Upper lobe of right lung (tissue), 1 donor: ENCODE results near the gene E2F2. TPM values are rescaled to one million over a fixed set of nuclear protein-coding genes. Genes with fewer than 3 reads are reported as not detected.

Experiments used
- ATAC-seq: fragments of 200-7000 bp; cut with Tn5 transposase; one replicate; pipeline ENCODE4 v1.9.1; 2020; ENCODE audit warnings: mild to moderate bottlenecking, moderate library complexity
- DNase-seq: peaks from one replicate; pipeline ENCODE4 v3.0.0-alpha.2; 2020
- H3K27ac ChIP-seq: fragments of 200-600 bp; one replicate; pipeline ENCODE4 v1.8.0; 2022
- H3K27me3 ChIP-seq: fragments of 200-600 bp; one replicate; pipeline ENCODE4 v1.8.0; 2022; ENCODE audit warnings: mild to moderate bottlenecking
- H3K36me3 ChIP-seq: fragments of 200-600 bp; one replicate; pipeline ENCODE4 v1.8.0; 2022
- H3K4me1 ChIP-seq: fragments of 200-600 bp; one replicate; pipeline ENCODE4 v1.8.0; 2022
- H3K4me3 ChIP-seq: fragments of 200-600 bp; one replicate; pipeline ENCODE4 v1.8.0; 2022; ENCODE audit warnings: mild to moderate bottlenecking
- H3K9me3 ChIP-seq: fragments of 200-600 bp; one replicate; pipeline ENCODE4 v1.8.0; 2022
- intact Hi-C: fragments of 100-400 bp; cut with DNase I; formaldehyde crosslinking; loops from one replicate; pipeline ENCODE4 v1.11.0; 2022
- total RNA-seq: library from RNA; stranded (reverse); fragmentation: NEBNext Ultra II Directional; extraction: Animal tissue kit (Norgen Biotek cat#: 25700); gene quantifications from one replicate; pipeline ENCODE4 v1.2.1, GENCODE V29; 2021
- TF ChIP-seq, protein P1 (sequence below): fragments of 200-600 bp; IDR thresholded peaks from one replicate; pipeline ENCODE4 v1.8.0; 2022; ENCODE audit warnings: antibody characterized with exemption
- donor health status: DM: no; HTN: yes; CAD: no; lungs with severe emphysema.

Gene E2F2
- total RNA-seq, 1 donor from 2014 or later = 0.32 TPM

DNA sequence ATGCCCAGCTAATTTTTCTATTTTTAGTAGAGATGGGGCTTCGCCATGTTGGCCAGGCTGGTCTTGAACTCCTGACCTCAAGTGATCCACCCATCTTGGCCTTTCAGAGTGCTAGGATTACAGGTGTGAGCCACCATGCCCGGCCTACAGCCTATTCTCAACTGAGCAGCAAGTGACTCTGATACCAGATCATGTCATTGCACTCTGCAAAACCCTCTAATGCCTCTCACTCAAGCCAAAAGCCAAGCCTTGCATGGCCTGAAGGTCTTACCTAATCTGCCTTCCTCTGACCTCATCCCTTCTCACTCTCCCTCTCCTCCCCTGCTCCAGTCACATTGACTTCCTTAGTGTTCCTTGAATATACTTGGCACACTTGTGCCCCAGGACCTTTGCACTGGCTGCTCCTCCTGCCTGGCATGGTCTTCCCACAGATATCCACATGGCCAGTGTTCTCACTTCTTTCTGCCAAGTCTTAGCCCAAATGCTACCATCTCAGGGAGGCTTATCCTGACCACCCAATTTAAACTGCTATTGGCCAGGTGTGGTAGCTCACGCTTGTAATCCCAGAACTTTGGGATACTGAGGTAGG, 38.8 kb downstream of the E2F2 start:
- H3K27ac ChIP-seq = no peak overlapping the region
- intact Hi-C loops = no loop called here
- no peak overlapping the region for H3K4me3 ChIP-seq
- TF ChIP-seq, protein P1, sequence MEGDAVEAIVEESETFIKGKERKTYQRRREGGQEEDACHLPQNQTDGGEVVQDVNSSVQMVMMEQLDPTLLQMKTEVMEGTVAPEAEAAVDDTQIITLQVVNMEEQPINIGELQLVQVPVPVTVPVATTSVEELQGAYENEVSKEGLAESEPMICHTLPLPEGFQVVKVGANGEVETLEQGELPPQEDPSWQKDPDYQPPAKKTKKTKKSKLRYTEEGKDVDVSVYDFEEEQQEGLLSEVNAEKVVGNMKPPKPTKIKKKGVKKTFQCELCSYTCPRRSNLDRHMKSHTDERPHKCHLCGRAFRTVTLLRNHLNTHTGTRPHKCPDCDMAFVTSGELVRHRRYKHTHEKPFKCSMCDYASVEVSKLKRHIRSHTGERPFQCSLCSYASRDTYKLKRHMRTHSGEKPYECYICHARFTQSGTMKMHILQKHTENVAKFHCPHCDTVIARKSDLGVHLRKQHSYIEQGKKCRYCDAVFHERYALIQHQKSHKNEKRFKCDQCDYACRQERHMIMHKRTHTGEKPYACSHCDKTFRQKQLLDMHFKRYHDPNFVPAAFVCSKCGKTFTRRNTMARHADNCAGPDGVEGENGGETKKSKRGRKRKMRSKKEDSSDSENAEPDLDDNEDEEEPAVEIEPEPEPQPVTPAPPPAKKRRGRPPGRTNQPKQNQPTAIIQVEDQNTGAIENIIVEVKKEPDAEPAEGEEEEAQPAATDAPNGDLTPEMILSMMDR = no peak
- no peak for DNase-seq
- H3K4me1 ChIP-seq = peaks cover 1% of the 10 kb centered on the region
- no peaks in the 10 kb centered on the region for H3K36me3 ChIP-seq
- ATAC-seq = no peak
- H3K27me3 ChIP-seq = no peaks in the 10 kb centered on the region
- no peaks in the 10 kb centered on the region for H3K9me3 ChIP-seq

DNA sequence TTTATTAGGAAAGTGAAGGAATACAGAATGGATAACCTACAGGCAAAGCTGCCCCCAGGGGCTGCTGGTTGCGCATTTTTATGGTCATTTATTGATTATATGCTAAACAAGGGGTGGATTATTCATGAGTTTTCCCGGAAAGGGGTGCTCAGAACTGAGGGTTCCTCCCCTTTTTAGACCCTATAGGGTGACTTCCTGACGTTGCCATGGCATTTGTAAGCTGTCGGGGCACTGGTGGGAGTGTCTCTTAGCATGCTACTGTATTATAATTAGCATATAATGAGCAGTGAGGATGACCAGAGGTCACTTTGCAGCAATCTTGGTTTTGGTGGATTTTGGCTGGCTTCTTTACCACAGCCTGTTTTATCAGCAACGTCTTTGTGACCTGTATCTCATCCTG, 41.2 kb downstream of the E2F2 start:
- TF ChIP-seq, protein P1 = no peak
- Histone ChIP-seq H3K4me3 (no peak overlapping the region), H3K27ac (no peak overlapping the region), H3K9me3 (no peaks in the 10 kb centered on the region), H3K4me1 (peaks cover 1% of the 10 kb centered on the region), H3K27me3 (no peaks in the 10 kb centered on the region), H3K36me3 (no peaks in the 10 kb centered on the region)
- DNase-seq = no peak
- no peak for ATAC-seq
- intact Hi-C loops = no loop called here

DNA sequence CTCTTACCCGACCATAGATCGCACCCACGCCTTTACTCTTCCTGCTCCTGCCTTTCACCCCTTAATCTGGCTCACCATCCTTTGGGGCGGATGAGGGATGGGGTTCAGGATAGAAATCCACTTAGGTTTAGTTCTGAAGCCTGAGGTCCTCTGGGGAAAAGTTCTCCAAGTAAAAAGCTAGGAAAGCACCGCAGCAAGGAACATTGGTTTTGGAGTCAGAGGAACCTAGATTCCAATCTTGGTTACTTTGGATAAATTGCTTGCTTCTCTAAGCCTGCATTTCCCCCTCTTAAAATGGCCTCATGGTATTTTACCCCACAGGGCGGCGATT, 46.1 kb downstream of the E2F2 start:
- TF ChIP-seq, protein P1 = no peak
- ATAC-seq (no peak), DNase-seq (no peak)
- Histone ChIP-seq H3K36me3 (no peaks in the 10 kb centered on the region), H3K4me3 (peak overlapping the region; percentile 72), H3K27ac (no peak overlapping the region), H3K4me1 (peaks cover 8% of the 10 kb centered on the region), H3K27me3 (no peaks in the 10 kb centered on the region), H3K9me3 (no peaks in the 10 kb centered on the region)
- intact Hi-C loops = no loop called here

DNA sequence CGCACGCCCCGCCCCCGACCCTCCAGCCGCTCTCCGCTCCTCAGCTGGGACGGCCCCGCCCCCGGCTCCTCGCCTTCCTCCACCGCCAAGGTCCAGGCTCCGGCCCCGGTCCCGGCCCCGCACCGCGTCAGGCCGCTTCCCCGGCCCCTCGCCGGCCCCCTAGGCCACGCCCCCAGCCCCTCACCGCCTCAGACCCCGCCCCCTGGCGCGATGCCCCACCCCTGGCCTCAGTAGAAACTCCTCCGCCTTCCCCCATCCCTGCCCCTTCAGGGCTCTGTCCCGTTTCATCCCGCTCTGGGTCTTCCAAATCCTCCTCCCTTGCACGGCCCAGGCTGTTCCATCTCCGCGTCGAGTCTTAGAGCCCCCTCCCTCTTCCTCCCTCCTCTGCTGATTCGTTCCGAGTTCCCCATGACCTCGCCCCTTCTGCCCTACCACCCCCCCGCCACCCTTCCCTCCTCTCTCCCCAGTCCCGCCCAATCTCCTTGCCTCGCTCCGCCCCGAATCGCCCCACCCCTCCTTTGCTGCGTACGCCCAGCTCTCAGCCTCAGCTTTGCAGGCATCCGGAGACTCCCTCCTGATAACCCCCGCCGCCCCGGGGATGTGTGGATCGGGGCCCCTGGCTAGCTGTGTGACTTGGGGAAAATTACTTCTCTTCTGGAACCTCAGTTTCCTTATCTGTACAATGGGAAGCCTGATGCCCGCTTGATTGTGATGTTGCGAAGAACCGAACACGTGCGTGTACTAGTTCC, 46.6 kb downstream of the E2F2 start:
- Histone ChIP-seq H3K27ac (peak overlapping the region; percentile 77), H3K9me3 (no peaks in the 10 kb centered on the region), H3K27me3 (no peaks in the 10 kb centered on the region), H3K36me3 (no peaks in the 10 kb centered on the region), H3K4me1 (peaks cover 12% of the 10 kb centered on the region), H3K4me3 (peak overlapping the region; percentile 72)
- TF ChIP-seq, protein P1 = no peak
- peak; percentile 96 for DNase-seq
- ATAC-seq = peak; percentile 94
- intact Hi-C loops = no loop called here

DNA sequence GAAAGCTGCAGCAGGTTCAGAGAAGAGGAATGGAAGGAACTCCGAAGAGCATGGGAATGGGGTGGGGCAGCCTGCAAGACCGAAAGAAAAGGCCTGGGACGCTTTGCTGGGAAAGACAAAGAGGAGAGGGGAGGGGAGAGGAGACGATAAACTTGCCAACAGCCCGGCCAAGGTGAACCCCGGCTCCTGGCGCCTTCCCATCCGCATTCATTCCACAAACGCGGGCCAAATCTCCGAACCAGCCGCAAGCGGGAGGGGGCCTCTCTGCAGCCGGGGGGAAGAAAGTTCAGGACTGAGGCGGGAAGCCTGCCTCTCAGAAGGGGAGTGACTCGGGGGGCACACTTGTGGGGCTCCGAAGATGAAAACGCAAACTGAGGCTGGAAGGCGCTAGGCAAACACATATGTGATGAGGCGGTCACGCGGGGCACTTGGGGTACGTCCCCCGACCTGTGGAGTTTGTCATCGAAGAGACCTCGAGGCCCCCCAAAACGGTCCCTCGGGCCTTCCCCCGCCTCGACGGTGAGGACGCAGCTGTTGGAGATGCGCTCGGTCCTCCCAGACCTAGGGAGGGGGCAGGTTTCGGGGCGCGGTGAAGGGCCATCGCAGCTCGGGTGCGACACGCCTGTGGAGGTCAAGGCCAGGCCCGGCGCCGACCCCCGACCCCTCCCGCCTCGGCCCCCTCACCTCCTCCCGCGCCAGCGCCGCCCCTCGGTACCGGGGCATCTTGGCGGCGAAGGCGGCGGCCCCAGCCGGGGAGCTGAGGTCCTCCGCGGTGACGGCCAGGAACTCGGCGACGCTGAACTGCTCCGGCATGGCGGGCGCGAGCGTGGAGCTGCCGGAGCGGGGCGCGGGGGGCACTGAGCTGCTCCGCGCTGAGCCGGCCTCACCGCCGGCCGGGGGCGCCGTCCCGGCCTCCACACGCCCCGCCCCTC, 47.4 kb downstream of the E2F2 start, which contains the start of gene ASAP3:
Gene ASAP3, minus strand, starts transcription at position 859 of the 932 bp plus-strand sequence. Its CDS starts 46 bp downstream, at position 813.
- peak; percentile 76 for DNase-seq
- Histone ChIP-seq H3K9me3 (no peaks in the 10 kb centered on the region), H3K27me3 (no peaks in the 10 kb centered on the region), H3K4me3 (peak within 1 kb of the TSS; percentile 72), H3K36me3 (no peaks in the 10 kb centered on the region), H3K27ac (peak within 1 kb of the TSS; percentile 77), H3K4me1 (peaks cover 20% of the 10 kb centered on the region)
- intact Hi-C loops = no loop called here
- ATAC-seq = peak; percentile 1
- TF ChIP-seq, protein P1 = peak; percentile 12
